Panc1 (cell line): Measurements from ENCODE around the gene DCD.

Source experiments
- CTCF ChIP-seq: fragments of 450-650 bp; IDR thresholded peaks from 2 replicates; pipeline ENCODE4 v1.5.1; 2017; ENCODE audit warnings: mild to moderate bottlenecking
- POLR2AphosphoS5 ChIP-seq: IDR thresholded peaks from 2 replicates; pipeline ENCODE4 v1.6.1; 2012; ENCODE audit warnings: mild to moderate bottlenecking, low read depth, low read length, moderate library complexity
- REST ChIP-seq, 2 experiments: IDR thresholded peaks; 2 replicates each; pipeline ENCODE4 v1.6.1; 2011 to 2012; ENCODE audit warnings: low read depth in 2 of 2, control low read depth in 1 of 2, low read length in 1 of 2, mild to moderate bottlenecking in 1 of 2, moderate library complexity in 1 of 2; ENCODE audit not compliant: insufficient read depth in 1 of 2
- TCF7L2 ChIP-seq: IDR thresholded peaks from 2 replicates; pipeline ENCODE4 v1.6.1; 2011; ENCODE audit warnings: mild to moderate bottlenecking, low read depth, low read length, inconsistent platforms

DNA sequence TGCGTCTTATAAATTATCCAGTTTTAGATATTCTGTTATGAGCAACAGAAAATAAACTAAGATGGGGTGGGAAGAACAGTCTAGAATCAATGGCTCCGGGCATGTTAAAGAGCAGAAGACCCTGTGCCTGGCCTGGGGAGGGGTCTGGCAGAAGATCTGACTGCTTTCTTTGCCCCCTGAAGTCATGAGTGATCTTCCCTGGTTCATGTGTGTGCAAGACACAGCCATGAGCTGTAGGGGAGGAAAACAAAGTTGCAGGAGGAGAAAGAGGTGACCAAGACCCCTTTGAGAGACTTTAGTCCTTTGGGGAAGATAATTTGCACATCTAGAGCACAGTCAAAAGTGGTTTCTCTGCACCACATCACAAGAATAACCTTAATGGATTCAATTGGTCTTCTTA lies 18.2 kb downstream of the DCD start:
- TF ChIP-seq CTCF: no peak
- TF ChIP-seq REST (IDR thresholded peaks at IDR 0.05; ENCODE audit: insufficient read depth in 1 of 2, low read depth in 2 of 2, low read length in 1 of 2): no peak
- no peak for TF ChIP-seq POLR2AphosphoS5
- no peak for TF ChIP-seq TCF7L2
